Measurements from ENCODE around the gene COL21A1.

COL21A1 gene

GRCh38 chr6:56214041-56214702 lies 33.2 kb downstream of the COL21A1 start:
- H3K27me3 Mint-ChIP-seq, result no peaks in the 10 kb centered on the region
- H3K4me1 Mint-ChIP-seq, result no peaks in the 10 kb centered on the region
- H3K9me3 Mint-ChIP-seq, result peaks cover 16% of the 10 kb centered on the region
- no peak overlapping the region for H3K4me3 Mint-ChIP-seq
- no peaks in the 10 kb centered on the region for H3K36me3 Mint-ChIP-seq (ENCODE audit: insufficient read depth)
- ATAC-seq (replicated peaks; ENCODE audit: extremely low read depth, poor library complexity, severe bottlenecking) (no peak), DNase-seq (ENCODE audit: low spot score in 2 of 2) (no peak)
- H3K27ac Mint-ChIP-seq (ENCODE audit: low read depth), result no peak overlapping the region

- no peak for ATAC-seq (replicated peaks; ENCODE audit: extremely low read depth, poor library complexity, severe bottlenecking)
- Mint-ChIP-seq H3K27ac (ENCODE audit: low read depth) (no peak overlapping the region), H3K9me3 (peaks cover 26% of the 10 kb centered on the region), H3K4me1 (no peaks in the 10 kb centered on the region), H3K36me3 (ENCODE audit: insufficient read depth) (no peaks in the 10 kb centered on the region), H3K27me3 (no peaks in the 10 kb centered on the region), H3K4me3 (no peak overlapping the region)
- no peak for DNase-seq (ENCODE audit: low spot score in 2 of 2)
Measured at GRCh38 chr6:56211724-56212123, 35.7 kb downstream of the COL21A1 start.

GRCh38 chr6:56204134-56204533 lies 43.2 kb downstream of the COL21A1 start:
- Mint-ChIP-seq H3K4me1 (no peaks in the 10 kb centered on the region), H3K27ac (ENCODE audit: low read depth) (no peak overlapping the region), H3K9me3 (peaks cover 39% of the 10 kb centered on the region), H3K4me3 (no peak overlapping the region), H3K27me3 (no peaks in the 10 kb centered on the region), H3K36me3 (ENCODE audit: insufficient read depth) (peaks cover 2% of the 10 kb centered on the region)
- DNase-seq (ENCODE audit: low spot score in 2 of 2) (no peak), ATAC-seq (replicated peaks; ENCODE audit: extremely low read depth, poor library complexity, severe bottlenecking) (no peak)

- no peak for ATAC-seq (replicated peaks; ENCODE audit: extremely low read depth, poor library complexity, severe bottlenecking)
- DNase-seq (ENCODE audit: low spot score in 2 of 2), result no peak
- Mint-ChIP-seq H3K27ac (ENCODE audit: low read depth) (no peak overlapping the region), H3K4me3 (no peak overlapping the region), H3K36me3 (ENCODE audit: insufficient read depth) (peaks cover 4% of the 10 kb centered on the region), H3K4me1 (no peaks in the 10 kb centered on the region), H3K9me3 (peaks cover 33% of the 10 kb centered on the region), H3K27me3 (no peaks in the 10 kb centered on the region)
Measured at GRCh38 chr6:56199956-56200355, 47.4 kb downstream of the COL21A1 start.

- ATAC-seq (replicated peaks; ENCODE audit: extremely low read depth, poor library complexity, severe bottlenecking), result no peak
- H3K4me1 Mint-ChIP-seq, result no peaks in the 10 kb centered on the region
- DNase-seq (ENCODE audit: low spot score in 2 of 2), result no peak
- H3K27ac Mint-ChIP-seq (ENCODE audit: low read depth), result no peak overlapping the region
- peaks cover 45% of the 10 kb centered on the region for H3K9me3 Mint-ChIP-seq
- no peak overlapping the region for H3K4me3 Mint-ChIP-seq
- H3K36me3 Mint-ChIP-seq (ENCODE audit: insufficient read depth), result peaks cover 2% of the 10 kb centered on the region
- H3K27me3 Mint-ChIP-seq, result no peaks in the 10 kb centered on the region
Measured at GRCh38 chr6:56193846-56194245, 53.5 kb downstream of the COL21A1 start.

- ATAC-seq (replicated peaks; ENCODE audit: extremely low read depth, poor library complexity, severe bottlenecking), result no peak
- peaks cover 29% of the 10 kb centered on the region for H3K9me3 Mint-ChIP-seq
- H3K4me1 Mint-ChIP-seq, result no peaks in the 10 kb centered on the region
- no peaks in the 10 kb centered on the region for H3K36me3 Mint-ChIP-seq (ENCODE audit: insufficient read depth)
- no peak for DNase-seq (ENCODE audit: low spot score in 2 of 2)
- no peak overlapping the region for H3K27ac Mint-ChIP-seq (ENCODE audit: low read depth)
- H3K4me3 Mint-ChIP-seq, result no peak overlapping the region
- H3K27me3 Mint-ChIP-seq, result no peaks in the 10 kb centered on the region
Measured at GRCh38 chr6:56188429-56188828, 59.0 kb downstream of the COL21A1 start.

GRCh38 chr6:56187686-56188085 lies 59.7 kb downstream of the COL21A1 start:
- H3K27ac Mint-ChIP-seq (ENCODE audit: low read depth), result no peak overlapping the region
- ATAC-seq (replicated peaks; ENCODE audit: extremely low read depth, poor library complexity, severe bottlenecking) (no peak), DNase-seq (ENCODE audit: low spot score in 2 of 2) (no peak)
- no peaks in the 10 kb centered on the region for H3K36me3 Mint-ChIP-seq (ENCODE audit: insufficient read depth)
- no peak overlapping the region for H3K4me3 Mint-ChIP-seq
- no peaks in the 10 kb centered on the region for H3K4me1 Mint-ChIP-seq
- H3K27me3 Mint-ChIP-seq, result no peaks in the 10 kb centered on the region
- peaks cover 31% of the 10 kb centered on the region for H3K9me3 Mint-ChIP-seq

- H3K27me3 Mint-ChIP-seq, result no peaks in the 10 kb centered on the region
- ATAC-seq (replicated peaks; ENCODE audit: extremely low read depth, poor library complexity, severe bottlenecking) (no peak), DNase-seq (ENCODE audit: low spot score in 2 of 2) (no peak)
- H3K4me1 Mint-ChIP-seq, result no peaks in the 10 kb centered on the region
- no peak overlapping the region for H3K4me3 Mint-ChIP-seq
- no peaks in the 10 kb centered on the region for H3K36me3 Mint-ChIP-seq (ENCODE audit: insufficient read depth)
- no peak overlapping the region for H3K27ac Mint-ChIP-seq (ENCODE audit: low read depth)
- peaks cover 35% of the 10 kb centered on the region for H3K9me3 Mint-ChIP-seq
Measured at GRCh38 chr6:56176741-56177140, 70.6 kb downstream of the COL21A1 start.

- H3K36me3 Mint-ChIP-seq (ENCODE audit: insufficient read depth), result no peaks in the 10 kb centered on the region
- no peak for DNase-seq (ENCODE audit: low spot score in 2 of 2)
- H3K4me1 Mint-ChIP-seq, result no peaks in the 10 kb centered on the region
- no peak for ATAC-seq (replicated peaks; ENCODE audit: extremely low read depth, poor library complexity, severe bottlenecking)
- no peak overlapping the region for H3K4me3 Mint-ChIP-seq
- no peaks in the 10 kb centered on the region for H3K27me3 Mint-ChIP-seq
- H3K27ac Mint-ChIP-seq (ENCODE audit: low read depth), result no peak overlapping the region
- peaks cover 52% of the 10 kb centered on the region for H3K9me3 Mint-ChIP-seq
Measured at GRCh38 chr6:56173228-56173627, 74.2 kb downstream of the COL21A1 start.

- no peak overlapping the region for H3K27ac Mint-ChIP-seq (ENCODE audit: low read depth)
- no peaks in the 10 kb centered on the region for H3K36me3 Mint-ChIP-seq (ENCODE audit: insufficient read depth)
- no peak overlapping the region for H3K4me3 Mint-ChIP-seq
- peaks cover 55% of the 10 kb centered on the region for H3K9me3 Mint-ChIP-seq
- DNase-seq (ENCODE audit: low spot score in 2 of 2), result no peak
- no peaks in the 10 kb centered on the region for H3K27me3 Mint-ChIP-seq
- no peaks in the 10 kb centered on the region for H3K4me1 Mint-ChIP-seq
- no peak for ATAC-seq (replicated peaks; ENCODE audit: extremely low read depth, poor library complexity, severe bottlenecking)
Measured at GRCh38 chr6:56172144-56172543, 75.2 kb downstream of the COL21A1 start.

- DNase-seq (ENCODE audit: low spot score in 2 of 2), result no peak
- Mint-ChIP-seq H3K36me3 (ENCODE audit: insufficient read depth) (no peaks in the 10 kb centered on the region), H3K4me3 (no peak overlapping the region), H3K4me1 (no peaks in the 10 kb centered on the region), H3K9me3 (peaks cover 42% of the 10 kb centered on the region), H3K27me3 (no peaks in the 10 kb centered on the region), H3K27ac (ENCODE audit: low read depth) (no peak overlapping the region)
- no peak for ATAC-seq (replicated peaks; ENCODE audit: extremely low read depth, poor library complexity, severe bottlenecking)
Measured at GRCh38 chr6:56169366-56169765, 78.0 kb downstream of the COL21A1 start.

- Mint-ChIP-seq H3K4me1 (no peaks in the 10 kb centered on the region), H3K27me3 (no peaks in the 10 kb centered on the region), H3K4me3 (no peak overlapping the region), H3K9me3 (peaks cover 35% of the 10 kb centered on the region), H3K36me3 (ENCODE audit: insufficient read depth) (no peaks in the 10 kb centered on the region), H3K27ac (ENCODE audit: low read depth) (no peak overlapping the region)
- DNase-seq (ENCODE audit: low spot score in 2 of 2) (no peak), ATAC-seq (replicated peaks; ENCODE audit: extremely low read depth, poor library complexity, severe bottlenecking) (no peak)
Measured at GRCh38 chr6:56168596-56168995, 78.8 kb downstream of the COL21A1 start.

GRCh38 chr6:56162081-56162480 lies 85.3 kb downstream of the COL21A1 start:
- ATAC-seq (replicated peaks; ENCODE audit: extremely low read depth, poor library complexity, severe bottlenecking) (no peak), DNase-seq (ENCODE audit: low spot score in 2 of 2) (no peak)
- H3K27ac Mint-ChIP-seq (ENCODE audit: low read depth), result no peak overlapping the region

More at GRCh38 chr6:56162081-56162480, 85.3 kb downstream of the COL21A1 start:
- Mint-ChIP-seq H3K27me3 (no peaks in the 10 kb centered on the region), H3K36me3 (ENCODE audit: insufficient read depth) (no peaks in the 10 kb centered on the region), H3K9me3 (peaks cover 11% of the 10 kb centered on the region), H3K4me3 (no peak overlapping the region), H3K4me1 (no peaks in the 10 kb centered on the region)
